Large intestine (tissue), 12 donors: ENCODE measurements around the gene APOBEC3G. TPM values are rescaled to one million over a fixed set of nuclear protein-coding genes. Genes with fewer than 3 reads are reported as not detected.
"Not testable (repeated sequence)": the region's sequence is repeated elsewhere in the genome, so short reads cannot be mapped to it uniquely, and the experiment has no call there.

ENCODE experiments used
- DNase-seq, 2 donors: peaks; one replicate each; pipeline versions ENCODE4 v3.0.0 to v3.0.0-alpha.2; 2013
- H3K27ac ChIP-seq: one replicate; pipeline ENCODE4 v1.5.1; 2013; ENCODE audit warnings: low read length
- H3K27me3 ChIP-seq: 2 replicates; pipeline ENCODE4 v1.6.1; 2013; ENCODE audit warnings: low read length; ENCODE audit not compliant: control insufficient read depth, insufficient read depth
- H3K36me3 ChIP-seq: 2 replicates; pipeline ENCODE4 v1.6.1; 2013; ENCODE audit warnings: low read length; ENCODE audit not compliant: control insufficient read depth, insufficient read depth
- H3K4me1 ChIP-seq: one replicate; pipeline ENCODE4 v1.6.1; 2013; ENCODE audit warnings: low read length; ENCODE audit not compliant: control insufficient read depth, insufficient read depth
- H3K4me3 ChIP-seq: one replicate; pipeline ENCODE4 v1.5.1; 2013; ENCODE audit warnings: low read length
- H3K9me3 ChIP-seq: one replicate; pipeline ENCODE4 v1.6.1; 2013; ENCODE audit warnings: mild to moderate bottlenecking, low read depth, low read length, moderate library complexity; ENCODE audit not compliant: control insufficient read depth
- WGBS: methylation state at CpG from one replicate; pipeline ENCODE4 v1.1.5; 2013; ENCODE audit warnings: low lambda C conversion rate; ENCODE audit not compliant: insufficient coverage; 5-methylcytosine and 5-hydroxymethylcytosine counted together
- long read RNA-seq, 11 donors: transcript quantifications; one replicate each; lab custom pipeline, GENCODE V29; 2026
- polyA plus RNA-seq: library from polyadenylated mRNA; unstranded; fragments of 120-200 nt; gene quantifications from one replicate; pipeline ENCODE4 v1.2.1, GENCODE V29; 2013

APOBEC3G gene
- 7.0 TPM for polyA plus RNA-seq
- long read RNA-seq, donor 1, partial matches to known transcripts = 0 of 2 reads
- long read RNA-seq, donor 1, other reads (novel, unspliced or antisense) = 0 of 2 reads
- long read RNA-seq, donor 2, partial matches to known transcripts = 0 of 1 reads
- long read RNA-seq, donor 2, other reads (novel, unspliced or antisense) = 0 of 1 reads
- long read RNA-seq, donor 3, partial matches to known transcripts = 0 of 4 reads
- long read RNA-seq, donor 3, other reads (novel, unspliced or antisense) = 0 of 4 reads
- long read RNA-seq, donor 4 = 0 reads
- long read RNA-seq, donor 5, partial matches to known transcripts = 0 of 1 reads
- long read RNA-seq, donor 5, other reads (novel, unspliced or antisense) = 0 of 1 reads
- long read RNA-seq, donor 6, partial matches to known transcripts = 0 of 2 reads
- long read RNA-seq, donor 6, other reads (novel, unspliced or antisense) = 0 of 2 reads
- long read RNA-seq, donor 7 = 0 reads
- long read RNA-seq, donor 8, partial matches to known transcripts = 0 of 3 reads
- long read RNA-seq, donor 8, other reads (novel, unspliced or antisense) = 0 of 3 reads
- long read RNA-seq, donor 9, partial matches to known transcripts = 0 of 1 reads
- long read RNA-seq, donor 9, other reads (novel, unspliced or antisense) = 0 of 1 reads
- long read RNA-seq, donor 10, partial matches to known transcripts = 0 of 3 reads
- long read RNA-seq, donor 10, other reads (novel, unspliced or antisense) = 0 of 3 reads
- long read RNA-seq, donor 11, partial matches to known transcripts = 0 of 1 reads
- long read RNA-seq, donor 11, other reads (novel, unspliced or antisense) = 0 of 1 reads

DNA sequence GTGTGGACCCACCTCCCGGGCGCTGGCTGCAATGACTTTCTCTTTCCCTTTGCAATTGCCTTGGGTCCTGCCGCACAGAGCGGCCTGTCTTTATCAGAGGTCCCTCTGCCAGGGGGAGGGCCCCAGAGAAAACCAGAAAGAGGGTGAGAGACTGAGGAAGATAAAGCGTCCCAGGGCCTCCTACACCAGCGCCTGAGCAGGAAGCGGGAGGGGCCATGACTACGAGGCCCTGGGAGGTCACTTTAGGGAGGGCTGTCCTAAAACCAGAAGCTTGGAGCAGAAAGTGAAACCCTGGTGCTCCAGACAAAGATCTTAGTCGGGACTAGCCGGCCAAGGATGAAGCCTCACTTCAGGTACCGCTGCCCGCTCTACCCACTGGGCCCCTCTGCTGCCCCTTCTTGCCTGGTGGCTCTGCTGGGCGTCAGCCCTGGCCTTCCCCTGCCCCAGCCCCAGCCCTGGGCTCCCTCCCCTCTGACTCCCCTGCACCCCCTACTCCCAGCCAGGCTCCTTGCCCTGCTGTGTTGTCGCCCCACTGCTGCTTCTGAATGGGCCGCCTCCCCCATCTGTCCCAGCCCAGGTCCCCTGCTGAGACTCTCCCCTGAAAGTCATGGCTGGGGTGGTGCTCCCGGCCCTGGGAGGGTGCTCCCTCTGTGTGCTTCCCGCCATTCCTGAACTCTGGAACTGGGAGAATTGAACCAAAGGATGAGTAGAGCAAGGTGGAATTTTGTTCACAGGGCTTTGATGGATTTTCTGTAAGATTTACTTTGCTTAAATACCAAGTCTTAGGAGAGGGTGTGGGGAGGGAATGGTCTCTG lies at the start of gene APOBEC3G:
APOBEC3G (plus strand) TSS at position 250 of the 815 bp plus-strand sequence; CDS start at position 337, 87 bp downstream.
- Histone ChIP-seq H3K27ac (peak within 1 kb of the TSS; percentile 23), H3K4me3 (peak within 1 kb of the TSS; percentile 35)
- not testable (repeated sequence) for H3K9me3 ChIP-seq, H3K4me1 ChIP-seq, H3K27me3 ChIP-seq, H3K36me3 ChIP-seq
- no CpG with 5 or more reads among the region's 17 CpGs for WGBS
- DNase-seq = peak in 1 of 2 donors; percentile 60

DNA sequence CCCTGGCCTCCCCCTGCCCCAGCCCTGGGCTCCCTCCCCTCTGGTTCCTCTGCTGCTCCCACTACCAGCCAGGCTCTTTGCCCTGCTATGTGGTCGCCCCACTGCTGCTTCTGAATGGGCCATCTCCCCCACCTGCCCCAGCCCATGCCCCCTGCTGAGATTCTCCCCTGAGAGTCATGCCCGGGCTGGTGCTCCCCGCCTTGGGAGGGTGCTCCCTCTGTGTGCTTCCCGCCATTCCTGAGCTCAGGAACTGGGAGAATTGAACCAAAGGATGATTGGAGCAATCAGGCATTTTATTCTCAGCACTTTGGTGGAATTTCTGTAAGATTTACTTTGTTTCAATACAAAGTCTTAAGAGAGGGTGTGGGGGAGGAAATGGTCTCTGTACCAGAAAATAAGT lies 49.4 kb upstream of the APOBEC3G start:
- Histone ChIP-seq H3K4me1 (no peaks in the 10 kb centered on the region), H3K27ac (no peak overlapping the region), H3K9me3 (no peaks in the 10 kb centered on the region), H3K27me3 (no peaks in the 10 kb centered on the region), H3K36me3 (peaks cover 4% of the 10 kb centered on the region), H3K4me3 (no peak overlapping the region)
- no peak for DNase-seq
- no CpG with 5 or more reads among the region's 4 CpGs for WGBS

DNA sequence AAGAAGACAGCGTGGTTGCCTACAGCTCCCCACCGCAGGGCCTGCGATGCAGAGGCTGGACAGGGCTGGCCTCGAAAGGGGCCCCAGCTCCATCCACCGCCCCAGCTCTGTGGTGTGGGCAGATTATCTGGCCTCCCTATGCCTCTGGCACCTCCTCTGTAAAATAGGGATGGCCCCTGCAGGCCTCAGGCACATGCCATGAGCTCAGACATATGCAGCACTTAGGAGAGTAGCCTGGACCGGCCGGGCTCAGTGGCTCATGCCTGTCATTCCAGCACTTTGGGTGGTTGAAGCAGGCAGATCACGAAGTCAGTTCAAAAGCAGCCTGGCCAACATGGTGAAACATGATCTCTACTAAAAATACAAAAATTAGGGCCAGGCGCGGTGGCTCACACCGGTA lies 48.8 kb upstream of the APOBEC3G start:
- Histone ChIP-seq H3K27ac (no peak overlapping the region), H3K9me3 (no peaks in the 10 kb centered on the region), H3K27me3 (no peaks in the 10 kb centered on the region), H3K4me1 (no peaks in the 10 kb centered on the region), H3K4me3 (no peak overlapping the region), H3K36me3 (peaks cover 4% of the 10 kb centered on the region)
- WGBS = no CpG with 5 or more reads among the region's 11 CpGs
- DNase-seq = no peak

DNA sequence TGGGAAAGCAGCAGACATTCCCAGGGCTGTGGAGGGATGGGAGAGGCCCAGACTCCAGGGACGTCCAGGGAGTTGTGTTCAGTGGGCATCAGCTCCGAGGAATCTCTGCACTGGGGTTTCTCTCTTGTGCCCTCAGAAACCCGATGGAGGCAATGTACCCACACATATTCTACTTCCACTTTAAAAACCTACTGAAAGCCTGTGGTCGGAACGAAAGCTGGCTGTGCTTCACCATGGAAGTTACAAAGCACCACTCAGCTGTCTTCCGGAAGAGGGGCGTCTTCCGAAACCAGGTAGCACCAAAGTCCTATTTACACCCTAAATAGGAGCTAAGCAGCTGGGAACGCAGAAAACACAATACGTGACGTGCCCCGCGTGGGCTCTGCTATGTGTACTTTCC lies 47.8 kb upstream of the APOBEC3G start:
- WGBS = no CpG with 5 or more reads among the region's 13 CpGs
- H3K4me3 ChIP-seq = no peak overlapping the region
- no peaks in the 10 kb centered on the region for H3K4me1 ChIP-seq
- DNase-seq = no peak
- H3K9me3 ChIP-seq = no peaks in the 10 kb centered on the region
- H3K27me3 ChIP-seq = no peaks in the 10 kb centered on the region
- H3K36me3 ChIP-seq = no peaks in the 10 kb centered on the region
- no peak overlapping the region for H3K27ac ChIP-seq

DNA sequence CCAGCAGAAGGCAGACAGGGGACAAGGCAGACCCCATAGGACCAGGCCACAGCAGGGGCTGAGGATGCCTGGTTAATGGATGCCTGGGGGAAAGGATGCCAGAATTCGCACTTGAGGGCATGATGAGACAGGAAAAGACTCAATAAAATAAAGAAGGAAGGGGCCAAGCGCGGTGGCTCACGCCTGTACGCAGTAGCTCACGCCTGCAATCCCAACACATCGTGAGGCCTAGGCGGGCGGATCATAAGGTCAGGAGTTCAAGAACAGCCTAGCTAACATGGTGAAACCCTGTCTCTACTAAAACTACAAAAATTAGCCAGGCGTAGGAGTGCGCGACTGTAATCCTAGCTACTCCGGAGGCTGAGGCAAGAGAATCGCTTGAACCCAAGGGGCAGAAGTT lies 46.4 kb upstream of the APOBEC3G start:
- Histone ChIP-seq H3K9me3 (no peaks in the 10 kb centered on the region), H3K27ac (no peak overlapping the region), H3K27me3 (no peaks in the 10 kb centered on the region), H3K4me1 (no peaks in the 10 kb centered on the region), H3K4me3 (no peak overlapping the region), H3K36me3 (no peaks in the 10 kb centered on the region)
- no peak for DNase-seq
- WGBS = 90% methylated on average over 4 of the region's 14 CpGs

DNA sequence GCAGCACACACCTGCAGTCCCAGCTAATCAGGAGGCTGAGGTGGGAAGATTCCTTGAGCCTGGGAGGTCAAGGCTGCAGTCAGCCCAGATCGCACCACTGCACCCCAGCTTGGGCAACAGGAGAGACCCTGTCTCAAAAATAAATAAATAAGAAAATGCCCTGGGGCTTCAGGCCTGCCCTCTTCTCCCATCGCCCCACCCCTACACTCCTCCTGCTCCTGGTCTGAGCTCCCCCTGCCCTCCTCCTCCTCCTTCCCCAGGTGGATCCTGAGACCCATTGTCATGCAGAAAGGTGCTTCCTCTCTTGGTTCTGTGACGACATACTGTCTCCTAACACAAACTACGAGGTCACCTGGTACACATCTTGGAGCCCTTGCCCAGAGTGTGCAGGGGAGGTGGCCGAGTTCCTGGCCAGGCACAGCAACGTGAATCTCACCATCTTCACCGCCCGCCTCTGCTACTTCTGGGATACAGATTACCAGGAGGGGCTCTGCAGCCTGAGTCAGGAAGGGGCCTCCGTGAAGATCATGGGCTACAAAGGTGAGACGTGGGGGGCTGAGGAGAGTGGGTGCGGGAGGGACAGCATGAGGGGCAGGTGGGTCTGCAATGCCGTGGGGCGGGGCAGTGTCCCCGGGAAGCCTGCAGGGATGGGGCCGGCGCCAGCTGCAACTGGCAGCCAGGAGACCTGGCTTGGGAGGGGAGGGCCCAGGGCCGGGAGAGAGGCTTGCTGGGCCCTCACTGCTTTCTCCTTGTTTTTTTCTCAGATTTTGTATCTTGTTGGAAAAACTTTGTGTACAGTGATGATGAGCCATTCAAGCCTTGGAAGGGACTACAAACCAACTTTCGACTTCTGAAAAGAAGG lies 45.4 kb upstream of the APOBEC3G start:
- H3K4me3 ChIP-seq, H3K27me3 ChIP-seq, H3K27ac ChIP-seq, DNase-seq, H3K36me3 ChIP-seq, H3K4me1 ChIP-seq, H3K9me3 ChIP-seq: not testable (repeated sequence)
- no CpG with 5 or more reads among the region's 18 CpGs for WGBS

DNA sequence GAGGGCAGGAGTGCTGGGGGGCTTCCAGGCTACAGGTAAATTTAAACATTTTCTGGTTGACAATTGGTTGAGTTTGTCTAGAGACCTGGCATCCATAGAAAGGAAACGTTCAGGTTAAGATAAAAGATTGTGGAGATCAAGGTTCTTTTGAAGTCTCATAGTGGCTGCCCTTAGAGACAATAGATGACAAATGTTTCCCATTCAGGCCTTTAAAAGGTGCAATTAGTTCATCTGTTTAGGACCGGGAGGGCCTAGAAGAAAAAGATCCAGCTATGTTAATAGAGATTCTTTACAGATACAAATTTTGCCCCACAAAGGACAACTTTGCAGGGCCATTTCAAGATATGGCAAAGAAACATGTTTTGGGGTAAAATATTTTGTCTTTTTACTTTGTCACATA lies 40.0 kb upstream of the APOBEC3G start:
- not testable (repeated sequence) for H3K4me3 ChIP-seq, H3K9me3 ChIP-seq, H3K27ac ChIP-seq, H3K27me3 ChIP-seq, H3K36me3 ChIP-seq, H3K4me1 ChIP-seq, DNase-seq
- WGBS = 0% methylated on average over 1 of the region's 2 CpGs

DNA sequence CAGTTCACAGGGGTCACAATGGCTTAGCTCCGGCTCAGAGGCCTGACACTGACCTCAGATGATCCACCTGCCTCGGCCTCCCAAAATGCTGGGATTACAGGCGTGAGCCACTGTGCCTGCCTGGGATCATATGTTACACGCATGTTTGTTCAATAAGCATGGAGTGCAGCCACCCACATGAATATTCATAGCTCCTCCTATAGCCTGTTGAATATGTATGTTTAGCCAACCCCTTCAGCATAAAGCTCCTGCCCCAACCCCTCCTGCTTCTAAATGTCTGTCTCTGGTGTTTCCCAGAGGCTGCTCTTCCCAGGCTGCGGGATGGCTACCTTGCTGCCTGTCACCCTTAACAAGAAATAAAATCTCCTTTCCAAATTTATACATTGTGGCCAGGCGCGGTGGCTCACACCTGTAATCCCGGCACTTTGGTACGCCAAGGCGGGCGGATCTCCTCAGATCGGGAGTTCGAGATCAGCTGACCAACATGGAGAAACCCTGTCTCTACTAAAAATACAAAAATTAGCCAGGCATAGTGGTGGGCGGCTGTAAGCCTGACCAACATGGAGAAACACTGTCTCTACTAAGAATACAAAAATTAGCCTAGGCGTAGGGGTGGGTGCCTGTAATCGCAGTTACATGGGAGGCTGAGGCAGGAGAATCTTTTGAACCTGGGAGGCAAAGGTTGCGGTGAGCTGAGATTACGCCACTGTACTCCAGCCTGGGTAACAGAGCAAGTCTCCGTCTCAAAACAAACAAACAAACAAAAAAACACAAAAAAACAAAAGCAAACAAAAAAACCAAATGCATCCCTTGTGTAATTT lies 37.6 kb upstream of the APOBEC3G start:
- H3K36me3 ChIP-seq = no peaks in the 10 kb centered on the region
- H3K27ac ChIP-seq = no peak overlapping the region
- H3K4me1 ChIP-seq = peaks cover 3% of the 10 kb centered on the region
- WGBS = no CpG with 5 or more reads among the region's 19 CpGs
- DNase-seq = no peak
- no peaks in the 10 kb centered on the region for H3K9me3 ChIP-seq
- no peaks in the 10 kb centered on the region for H3K27me3 ChIP-seq
- H3K4me3 ChIP-seq = no peak overlapping the region

DNA sequence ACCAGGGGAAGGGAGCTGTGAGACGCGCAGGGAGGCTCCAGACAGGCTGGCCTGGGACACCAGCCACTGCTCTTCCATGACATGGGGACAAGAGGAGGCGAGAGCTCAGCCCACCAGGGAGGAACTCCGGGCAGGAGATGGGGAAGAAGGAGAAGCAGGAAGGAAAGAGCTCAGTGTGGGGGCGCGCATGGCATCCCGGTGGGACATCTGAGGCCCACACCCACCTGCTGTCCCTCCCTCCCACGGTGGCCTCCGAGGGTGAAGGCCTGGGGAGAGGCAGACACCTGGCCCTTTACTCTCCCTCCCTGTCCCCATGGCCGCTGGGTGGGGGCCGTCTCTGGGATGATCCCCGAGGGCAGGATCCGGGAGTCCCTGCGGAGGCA lies 36.9 kb upstream of the APOBEC3G start:
- not testable (repeated sequence) for DNase-seq, H3K9me3 ChIP-seq, H3K36me3 ChIP-seq, H3K4me3 ChIP-seq, H3K27me3 ChIP-seq, H3K4me1 ChIP-seq, H3K27ac ChIP-seq
- no CpG with 5 or more reads among the region's 14 CpGs for WGBS
